ENCODE data around the gene TEF.
A peak's percentile ranks its signal among the peaks of the same experiment; 100 is the strongest.

The TEF gene

GRCh38 chr22:41366323-41367029 is 15.3 kb upstream of the TEF start:
- ATAC-seq, result peak; percentile 10; the same call in 1 of the 3 replicates
- TF ChIP-seq ISL1 (CRISPR knock-in tag; IDR thresholded peaks at IDR 0.05) (no peak), TSHZ2 (CRISPR knock-in tag; IDR thresholded peaks at IDR 0.05) (no peak), CSDC2 (CRISPR knock-in tag; IDR thresholded peaks at IDR 0.05) (no peak), CREB5 (CRISPR knock-in tag; IDR thresholded peaks at IDR 0.05; ENCODE audit: low read depth) (no peak), ARNTL (CRISPR knock-in tag; IDR thresholded peaks at IDR 0.05; ENCODE audit: borderline replicate concordance, low read depth) (no peak), TOX (CRISPR knock-in tag; IDR thresholded peaks at IDR 0.05; ENCODE audit: borderline replicate concordance) (no peak), GLIS3 (CRISPR knock-in tag; IDR thresholded peaks at IDR 0.05) (no peak), ZNF8 (CRISPR knock-in tag; IDR thresholded peaks at IDR 0.05) (no peak), OSR1 (CRISPR knock-in tag; IDR thresholded peaks at IDR 0.05) (no peak), BACH2 (CRISPR knock-in tag; IDR thresholded peaks at IDR 0.05; ENCODE audit: borderline replicate concordance) (no peak), POU6F1 (CRISPR knock-in tag; IDR thresholded peaks at IDR 0.05; ENCODE audit: borderline replicate concordance, low read depth) (no peak), RARB (CRISPR knock-in tag; IDR thresholded peaks at IDR 0.05) (no peak), ZFP3 (CRISPR knock-in tag; IDR thresholded peaks at IDR 0.05) (no peak), ZC3H10 (CRISPR knock-in tag; IDR thresholded peaks at IDR 0.05) (no peak), ZFP30 (CRISPR knock-in tag; IDR thresholded peaks at IDR 0.05) (no peak)

GRCh38 chr22:41367039-41367679 is 14.6 kb upstream of the TEF start:
- ATAC-seq, result peak; percentile 97
- TF ChIP-seq CSRNP3 (CRISPR knock-in tag; IDR thresholded peaks at IDR 0.05), result no peak
- no peak for TF ChIP-seq ZC3H10 (CRISPR knock-in tag; IDR thresholded peaks at IDR 0.05)
- TF ChIP-seq OSR1 (CRISPR knock-in tag; IDR thresholded peaks at IDR 0.05), result no peak
- no peak for TF ChIP-seq GLIS3 (CRISPR knock-in tag; IDR thresholded peaks at IDR 0.05)
- no peak for TF ChIP-seq ZFP3 (CRISPR knock-in tag; IDR thresholded peaks at IDR 0.05)
- no peak for TF ChIP-seq ISL1 (CRISPR knock-in tag; IDR thresholded peaks at IDR 0.05)
- no peak for TF ChIP-seq ZNF8 (CRISPR knock-in tag; IDR thresholded peaks at IDR 0.05)
- no peak for TF ChIP-seq RARB (CRISPR knock-in tag; IDR thresholded peaks at IDR 0.05)
- TF ChIP-seq ARNTL (CRISPR knock-in tag; IDR thresholded peaks at IDR 0.05; ENCODE audit: borderline replicate concordance, low read depth), result no peak
- TF ChIP-seq ZNF565 (CRISPR knock-in tag; conservative IDR thresholded peaks at IDR 0.05; ENCODE audit: low read depth), result no peak
- no peak for TF ChIP-seq TSHZ2 (CRISPR knock-in tag; IDR thresholded peaks at IDR 0.05)
- no peak for TF ChIP-seq TOX (CRISPR knock-in tag; IDR thresholded peaks at IDR 0.05; ENCODE audit: borderline replicate concordance)
- no peak for TF ChIP-seq ZFP30 (CRISPR knock-in tag; IDR thresholded peaks at IDR 0.05)

Data from SK-N-SH treated with all-trans-retinoic acid at 6 μM for 48 hours (cell line).